Ishikawa (cell line): ENCODE data around the gene CAMTA1.

ENCODE experiments used
- CEBPB ChIP-seq: IDR thresholded peaks from 2 replicates; pipeline ENCODE4 v1.6.1; 2012
- CREB1 ChIP-seq: IDR thresholded peaks from 2 replicates; pipeline ENCODE4 v1.6.1; 2012; ENCODE audit warnings: low read depth
- EGR1 ChIP-seq: IDR thresholded peaks from 2 replicates; pipeline ENCODE4 v1.6.1; 2012
- EP300 ChIP-seq: IDR thresholded peaks from 2 replicates; pipeline ENCODE4 v1.6.1; 2012; ENCODE audit warnings: borderline replicate concordance
- FOXM1 ChIP-seq: IDR thresholded peaks from 2 replicates; pipeline ENCODE4 v1.6.1; 2012; ENCODE audit warnings: low read depth, borderline replicate concordance
- MAX ChIP-seq: IDR thresholded peaks from 2 replicates; pipeline ENCODE4 v1.6.1; 2012
- NFIC ChIP-seq: IDR thresholded peaks from 2 replicates; pipeline ENCODE4 v1.6.1; 2012
- RAD21 ChIP-seq: IDR thresholded peaks from 2 replicates; pipeline ENCODE4 v1.6.1; 2012; ENCODE audit warnings: low read depth
- REST ChIP-seq: IDR thresholded peaks from 2 replicates; pipeline ENCODE4 v1.6.1; 2012; ENCODE audit warnings: low read depth, mild to moderate bottlenecking
- TAF1 ChIP-seq: IDR thresholded peaks from 2 replicates; pipeline ENCODE4 v1.6.1; 2012; ENCODE audit warnings: low read depth, mild to moderate bottlenecking
- TCF12 ChIP-seq: IDR thresholded peaks from 2 replicates; pipeline ENCODE4 v1.6.1; 2012; ENCODE audit warnings: low read depth
- TEAD4 ChIP-seq: IDR thresholded peaks from 2 replicates; pipeline ENCODE4 v1.6.1; 2012
- USF1 ChIP-seq: IDR thresholded peaks from 2 replicates; pipeline ENCODE4 v1.6.1; 2012
- YY1 ChIP-seq: IDR thresholded peaks from 2 replicates; pipeline ENCODE4 v1.6.1; 2012; ENCODE audit warnings: low read depth
- ZBTB7A ChIP-seq: IDR thresholded peaks from 2 replicates; pipeline ENCODE4 v1.6.1; 2012; ENCODE audit warnings: low read depth

Gene CAMTA1

GRCh38 chr1:7450838-7451237 is 665.6 kb downstream of the CAMTA1 start:
- TF ChIP-seq CEBPB (no peak), TEAD4 (no peak), EP300 (no peak), CREB1 (no peak), RAD21 (no peak)

GRCh38 chr1:7453038-7453437 is 667.8 kb downstream of the CAMTA1 start:
- TF ChIP-seq RAD21: no peak
- TF ChIP-seq ZBTB7A: no peak
- TF ChIP-seq USF1: no peak
- TF ChIP-seq EP300: no peak

- no peak; the same call in 1 of the 2 replicates for TF ChIP-seq RAD21
- no peak for TF ChIP-seq YY1
These were observed 669.0 kb downstream of the CAMTA1 start for GRCh38 chr1:7454052-7454815.

- TF ChIP-seq REST (no peak), USF1 (no peak), TCF12 (no peak), EGR1 (no peak)
These were observed 669.9 kb downstream of the CAMTA1 start for GRCh38 chr1:7454895-7455784.

GRCh38 chr1:7455796-7456721 is 670.8 kb downstream of the CAMTA1 start:
- TF ChIP-seq EGR1 (no peak), NFIC (0 out of 2 replicates have a peak, but pooled peaks have one; percentile 9)

GRCh38 chr1:7456722-7457082 is 671.4 kb downstream of the CAMTA1 start:
- TF ChIP-seq YY1 (no peak), EP300 (no peak), CEBPB (no peak), EGR1 (no peak)

GRCh38 chr1:7457811-7458210 is 672.6 kb downstream of the CAMTA1 start:
- TF ChIP-seq FOXM1: no peak
- TF ChIP-seq EP300: no peak

GRCh38 chr1:7458946-7459345 is 673.7 kb downstream of the CAMTA1 start:
- TF ChIP-seq EP300 (no peak), CEBPB (no peak), YY1 (no peak), FOXM1 (no peak), ZBTB7A (no peak), NFIC (no peak), MAX (no peak), RAD21 (no peak), TCF12 (no peak), TEAD4 (no peak), EGR1 (no peak), USF1 (no peak), CREB1 (no peak), REST (no peak), TAF1 (no peak)
